HG02840 (cell line): ENCODE measurements around the gene RBM48.
"Not testable (repeated sequence)": the region's sequence is repeated elsewhere in the genome, so short reads cannot be mapped to it uniquely, and the experiment has no call there.

Experiments
- ATAC-seq: cut with Tn5 transposase; IDR thresholded peaks from one replicate; pipeline ENCODE4 v1.9.1; 2021; ENCODE audit warnings: mild to moderate bottlenecking, moderate library complexity, moderate number of reproducible peaks; ENCODE audit not compliant: unreplicated experiment, low FRiP score

RBM48 gene

DNA sequence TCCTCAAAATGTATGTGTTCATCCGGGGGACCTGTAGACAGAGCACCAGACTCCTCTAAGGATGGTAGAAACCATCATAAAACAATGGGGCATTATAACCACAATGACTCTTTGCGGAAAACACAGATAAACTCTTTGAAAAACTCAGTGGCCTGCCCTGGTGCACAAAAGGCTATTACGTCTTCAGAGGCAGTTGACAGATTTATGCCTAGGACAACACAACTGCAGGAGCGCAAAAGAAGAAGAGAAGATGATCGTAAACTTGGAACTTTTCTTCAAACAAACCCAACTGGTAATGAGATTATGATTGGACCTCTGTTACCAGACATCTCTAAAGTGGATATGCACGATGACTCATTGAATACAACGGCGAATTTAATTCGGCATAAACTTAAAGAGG is 6.0 kb downstream of the RBM48 start:
- no peak for ATAC-seq

DNA sequence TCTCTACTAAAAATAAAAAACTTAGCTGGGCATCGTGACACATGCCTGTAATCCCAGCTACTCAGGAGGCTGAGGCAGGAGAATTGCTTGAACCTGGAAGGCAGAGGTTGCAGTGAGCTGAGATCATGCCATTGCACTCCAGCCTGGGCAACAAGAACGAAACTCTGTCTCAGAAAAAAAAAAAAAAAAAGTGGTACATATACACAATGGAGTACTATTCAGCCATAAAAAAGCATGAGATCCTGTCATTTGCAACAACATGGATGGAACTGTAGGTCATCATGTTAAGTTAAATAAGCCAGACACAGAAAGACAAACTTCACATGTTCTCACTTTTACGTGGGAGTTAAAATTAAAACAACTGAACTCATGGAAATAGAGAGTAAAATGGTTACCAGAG is 14.9 kb downstream of the RBM48 start:
- ATAC-seq: not testable (repeated sequence)

DNA sequence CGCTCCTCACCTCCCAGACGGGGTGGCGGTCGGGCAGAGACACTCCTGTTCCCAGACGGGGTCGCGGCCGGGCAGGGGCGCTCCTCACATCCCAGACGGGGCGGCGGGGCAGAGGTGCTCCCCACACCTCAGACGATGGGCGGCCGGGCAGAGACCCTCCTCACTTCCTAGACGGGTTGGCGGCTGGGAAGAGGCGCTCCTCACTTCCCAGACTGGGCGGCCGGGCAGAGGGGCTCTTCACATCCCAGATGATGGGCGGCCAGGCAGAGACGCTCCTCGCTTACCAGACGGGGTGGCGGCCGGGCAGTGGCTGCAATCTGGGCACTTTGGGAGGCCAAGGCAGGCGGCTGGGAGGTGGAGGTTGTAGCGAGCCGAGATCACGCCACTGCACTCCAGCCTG is 16.5 kb downstream of the RBM48 start:
- not testable (repeated sequence) for ATAC-seq

DNA sequence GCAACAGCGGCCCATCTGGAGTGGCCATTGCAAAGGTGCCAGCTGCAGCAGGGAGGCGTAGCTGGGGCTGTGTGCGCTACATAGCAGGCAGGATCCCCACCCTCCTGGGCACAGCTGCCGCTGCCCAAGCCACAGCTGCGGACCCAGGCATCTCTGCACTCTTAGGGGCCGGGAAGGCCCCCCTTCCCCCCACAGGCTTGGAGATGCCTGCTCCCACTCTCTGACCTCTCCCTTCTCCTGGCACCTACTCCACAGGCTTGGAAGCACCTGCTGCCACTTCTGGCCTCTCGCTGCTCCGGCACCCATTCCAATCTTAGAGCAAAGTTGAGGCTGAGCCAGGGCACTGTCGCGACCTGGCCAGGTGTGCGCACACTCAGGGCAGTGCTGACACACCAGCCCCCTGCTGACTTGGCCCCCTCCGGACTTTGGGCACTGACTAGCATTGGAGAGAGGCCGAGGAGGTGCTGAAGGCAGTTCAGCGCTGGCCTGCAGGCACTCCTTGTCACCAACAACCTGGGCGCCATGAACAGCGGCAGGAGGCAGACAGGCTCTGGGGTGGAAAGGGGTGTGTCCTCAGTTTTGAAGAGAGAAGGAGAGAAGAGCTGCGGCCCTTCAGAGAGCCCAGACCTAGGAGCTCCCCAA is 18.4 kb downstream of the RBM48 start:
- ATAC-seq: no peak

DNA sequence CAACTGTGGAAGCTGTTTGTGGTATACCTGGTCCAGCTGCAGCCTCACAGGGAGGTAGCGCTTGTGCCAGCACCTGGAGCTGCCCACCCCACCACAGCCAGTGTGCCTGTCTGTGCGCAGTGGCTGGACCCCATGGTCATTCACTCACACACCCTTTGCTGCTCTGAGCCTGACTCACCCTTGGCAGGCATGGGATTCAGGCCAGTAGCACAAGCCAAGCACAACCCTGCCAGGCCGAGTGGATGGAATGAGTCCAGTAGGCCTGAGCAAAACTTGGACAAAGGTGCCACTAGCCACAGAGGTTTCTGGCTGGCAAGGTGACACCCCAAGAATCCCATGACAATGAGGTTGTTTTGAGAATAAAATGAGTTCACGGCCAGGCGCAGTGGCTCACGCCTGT is 19.0 kb downstream of the RBM48 start:
- ATAC-seq: no peak

DNA sequence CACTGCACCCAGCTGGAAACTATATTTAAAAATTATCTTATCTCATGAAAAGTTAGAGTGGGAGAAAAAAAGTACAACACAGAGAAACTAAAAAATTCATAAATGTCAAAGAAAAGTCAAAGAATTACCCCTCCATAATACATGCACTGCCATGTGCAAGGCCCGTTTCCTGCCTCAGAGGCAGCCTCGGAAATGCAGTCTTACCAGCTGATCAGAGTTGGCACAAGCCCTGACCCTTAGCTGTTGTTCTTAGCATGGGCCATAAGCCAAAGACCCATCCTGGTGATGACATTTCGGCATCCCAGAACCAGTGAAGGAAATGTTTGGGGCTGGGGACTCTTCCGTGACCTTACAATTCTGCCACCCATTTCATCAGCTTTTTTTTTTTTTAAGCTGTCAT is 21.6 kb downstream of the RBM48 start:
- no peak for ATAC-seq

DNA sequence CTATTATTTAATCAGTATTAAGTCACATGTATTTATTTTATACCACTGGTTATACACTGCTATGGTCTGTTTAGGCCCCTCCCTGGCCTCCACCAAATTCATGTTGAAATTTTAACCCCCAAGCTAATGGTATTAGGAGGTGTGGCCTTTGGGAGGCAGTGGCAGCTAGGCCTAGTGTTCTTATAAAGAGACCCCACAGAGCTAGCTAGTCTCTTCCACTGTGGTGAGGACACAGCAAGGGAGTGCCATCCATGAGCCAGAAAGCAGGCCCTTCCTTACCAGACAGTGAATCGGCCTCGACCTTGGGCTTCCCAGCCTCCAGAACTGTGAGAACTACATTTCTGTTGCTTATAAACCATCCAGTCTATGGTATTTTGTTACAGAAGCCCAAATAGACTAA is 28.7 kb downstream of the RBM48 start:
- ATAC-seq: no peak

DNA sequence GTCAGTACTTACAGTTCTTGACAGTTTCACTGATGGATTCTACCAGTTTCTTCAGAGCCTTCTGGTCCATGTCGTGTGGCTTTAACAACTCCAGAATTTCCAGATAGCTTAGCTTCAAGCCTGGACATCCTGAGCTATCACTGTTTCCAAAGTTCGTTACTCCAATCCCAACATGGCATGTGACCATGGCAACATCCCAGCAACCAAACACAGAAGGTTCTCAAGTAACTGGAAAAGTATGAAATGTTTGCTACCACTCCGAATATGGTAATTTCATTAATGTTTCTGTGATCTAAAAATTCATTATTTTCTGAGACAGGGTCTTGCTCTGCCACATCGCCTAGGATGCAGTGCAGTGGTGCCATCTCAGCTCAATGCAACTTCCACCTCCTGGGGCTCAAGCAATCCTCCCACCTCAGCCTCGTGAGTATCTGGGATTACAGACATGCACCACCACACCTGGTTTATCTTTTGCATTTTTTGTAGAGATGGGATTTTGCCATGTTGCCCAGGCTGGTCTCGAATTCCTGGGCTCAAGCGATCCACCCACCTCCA is 29.3 kb downstream of the RBM48 start:
- ATAC-seq: no peak

DNA sequence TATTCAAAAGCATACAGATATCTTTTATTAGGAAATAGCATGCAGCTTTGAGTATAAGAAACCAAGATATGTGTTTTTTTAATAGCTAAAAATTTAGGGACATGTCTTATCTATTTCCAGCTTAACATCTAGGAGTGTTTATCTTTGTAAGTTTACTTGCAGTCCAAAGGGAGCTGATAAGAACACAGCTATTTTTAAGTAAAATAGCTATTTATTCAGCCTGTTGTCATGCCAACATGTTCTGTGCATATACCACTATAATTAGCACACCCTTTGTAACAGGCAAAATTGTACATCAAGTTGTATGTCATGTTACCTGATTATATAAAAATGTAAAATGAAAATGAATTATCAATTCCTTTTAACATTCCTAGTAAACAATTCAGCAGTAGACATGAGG is 32.0 kb downstream of the RBM48 start:
- no peak for ATAC-seq

DNA sequence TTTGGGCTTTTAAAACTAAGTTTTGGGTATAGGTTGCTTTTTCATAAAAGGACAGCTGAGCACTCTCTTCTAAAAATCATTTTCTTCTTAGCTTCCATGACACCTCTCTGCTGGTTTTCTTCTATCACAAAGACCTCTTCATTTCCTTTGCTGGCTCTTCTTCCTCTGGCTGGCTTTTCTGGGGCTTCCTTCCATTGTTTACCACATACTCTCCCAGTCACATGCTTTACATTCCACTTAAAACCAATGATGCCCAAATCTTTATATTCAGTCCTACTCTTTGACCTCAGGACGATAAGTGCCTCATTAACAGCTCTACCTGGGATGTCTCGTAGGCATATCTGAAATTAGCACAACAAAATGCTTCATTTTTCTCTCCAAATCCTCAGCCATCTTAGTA is 34.8 kb downstream of the RBM48 start:
- ATAC-seq: no peak

DNA sequence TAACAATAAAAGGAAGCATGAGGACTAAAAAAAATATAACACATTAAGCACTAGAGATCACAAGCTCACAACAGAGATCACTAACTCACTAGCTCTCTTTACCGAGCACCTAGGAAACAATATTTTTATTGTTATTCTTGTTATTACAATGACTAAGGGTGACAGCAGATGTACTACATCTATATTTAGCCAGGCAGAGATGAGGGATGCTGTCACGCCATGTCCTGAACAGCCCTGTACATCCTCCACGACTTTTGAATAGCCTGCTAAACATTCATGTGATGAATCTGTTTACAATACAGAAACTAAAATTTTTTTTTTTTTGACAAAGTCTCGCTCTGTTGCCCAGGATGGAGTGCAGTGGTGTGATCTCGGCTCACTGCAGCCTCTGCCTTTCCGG is 38.9 kb downstream of the RBM48 start:
- no peak for ATAC-seq

DNA sequence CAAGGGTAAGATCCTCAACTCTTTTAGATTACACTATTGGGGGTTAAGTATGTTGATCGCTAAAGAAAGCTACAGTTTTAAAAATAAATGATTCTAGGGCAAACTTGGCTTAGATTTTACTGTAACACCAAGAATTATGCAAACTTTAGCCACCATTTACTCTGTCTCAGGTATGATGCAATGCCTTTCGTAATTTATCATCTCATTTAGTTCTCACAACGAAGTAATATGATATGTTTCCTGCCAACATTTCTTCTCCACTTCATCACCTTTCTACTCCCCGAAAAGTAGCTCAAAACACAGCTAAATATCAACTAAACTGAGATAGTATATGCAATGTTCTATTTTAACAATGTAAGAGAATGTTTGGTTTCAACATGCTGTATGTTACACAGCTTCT is 40.5 kb downstream of the RBM48 start:
- ATAC-seq: no peak

DNA sequence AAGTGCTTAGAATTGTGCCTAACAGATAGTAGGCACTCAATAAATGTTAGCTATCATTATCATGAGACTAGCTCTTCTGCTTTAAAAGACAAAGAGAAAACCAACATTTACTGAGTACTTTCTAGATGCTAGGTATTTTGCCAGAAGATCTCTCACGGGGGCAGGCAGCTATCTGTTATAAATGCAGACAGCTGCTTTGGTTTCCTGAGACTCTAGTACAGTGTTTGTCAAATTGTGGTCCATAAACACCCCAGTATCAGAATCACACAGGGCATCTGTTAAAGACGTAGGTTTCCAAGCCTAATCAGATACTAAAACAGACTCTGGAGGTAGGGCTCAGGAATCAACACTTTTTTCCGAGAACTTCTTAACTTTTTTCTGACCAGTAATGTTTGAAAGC is 47.7 kb downstream of the RBM48 start:
- ATAC-seq: no peak

DNA sequence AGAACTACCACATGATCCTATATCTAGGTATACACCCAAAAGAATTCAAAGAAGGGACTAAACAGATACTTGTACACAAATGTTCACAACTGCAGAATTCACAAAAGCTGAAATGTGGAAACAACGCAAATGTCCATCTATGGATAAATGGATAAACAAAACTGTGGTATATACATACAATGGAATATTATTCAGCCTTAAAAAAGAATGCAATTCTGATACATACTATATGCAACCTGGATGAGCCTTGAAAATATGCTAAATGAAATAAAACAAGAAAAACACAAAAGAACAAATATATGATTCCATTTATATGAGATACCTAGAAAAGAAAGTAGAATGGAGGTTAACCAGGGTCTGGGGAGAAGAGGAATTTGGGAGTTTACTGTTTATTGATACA is 54.4 kb downstream of the RBM48 start:
- no peak for ATAC-seq

DNA sequence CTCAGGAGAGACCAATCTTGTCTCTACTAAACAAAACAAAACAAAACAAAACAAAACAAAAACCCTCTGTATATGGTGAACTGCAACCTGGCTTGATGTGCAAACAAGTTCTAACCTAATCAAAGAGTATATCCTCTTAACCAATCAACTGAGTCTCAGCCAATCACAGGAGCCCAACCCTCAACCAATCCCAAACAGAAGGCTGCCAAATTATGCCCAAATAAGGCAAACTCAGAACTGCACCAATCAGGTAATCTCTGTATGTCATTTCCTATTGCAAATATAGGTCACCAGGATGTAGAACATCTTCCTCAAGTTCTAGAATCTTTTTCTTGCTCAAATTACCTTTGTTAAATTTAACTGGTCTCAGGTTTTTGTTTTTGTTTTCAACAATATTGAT is 56.4 kb downstream of the RBM48 start:
- ATAC-seq: no peak

DNA sequence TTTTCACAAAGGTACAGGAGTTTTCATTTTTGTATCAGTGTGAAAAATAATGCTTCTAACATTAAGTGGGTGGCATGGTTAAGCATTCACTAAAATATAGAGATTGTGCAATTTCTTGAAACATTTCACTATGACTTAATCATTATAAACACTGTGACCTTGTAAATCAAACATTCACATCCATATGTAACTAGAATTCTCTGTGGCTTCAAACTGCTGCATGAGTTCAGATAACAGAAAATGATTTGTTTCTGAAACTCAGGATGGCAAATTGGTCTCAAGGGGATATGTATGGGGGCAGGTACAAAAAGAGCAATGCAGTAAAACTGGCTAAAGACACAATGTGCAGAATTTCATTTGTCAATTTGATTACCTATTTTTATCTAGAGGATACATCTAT is 57.8 kb downstream of the RBM48 start:
- no peak for ATAC-seq

DNA sequence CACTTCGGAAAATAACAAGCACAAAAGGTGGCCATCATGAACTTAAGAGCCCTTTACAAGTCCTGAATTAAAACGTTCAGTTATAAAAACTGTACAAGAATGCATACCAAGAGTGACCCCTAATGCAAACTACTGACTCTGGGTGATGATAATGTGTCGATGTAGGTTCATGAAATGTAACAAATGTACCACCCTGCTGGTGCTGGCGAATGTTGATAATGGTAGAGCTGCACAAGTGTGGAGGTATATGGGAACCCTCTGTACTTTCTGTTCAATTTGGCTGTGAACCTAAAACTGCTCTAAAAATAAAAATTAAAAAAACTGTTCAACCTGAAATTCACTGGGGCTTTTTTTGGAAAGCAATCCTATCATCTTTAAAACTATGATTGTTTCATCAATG is 58.2 kb downstream of the RBM48 start:
- no peak for ATAC-seq
